ENCODE measurements around the gene NSMF.

Gene NSMF

DNA sequence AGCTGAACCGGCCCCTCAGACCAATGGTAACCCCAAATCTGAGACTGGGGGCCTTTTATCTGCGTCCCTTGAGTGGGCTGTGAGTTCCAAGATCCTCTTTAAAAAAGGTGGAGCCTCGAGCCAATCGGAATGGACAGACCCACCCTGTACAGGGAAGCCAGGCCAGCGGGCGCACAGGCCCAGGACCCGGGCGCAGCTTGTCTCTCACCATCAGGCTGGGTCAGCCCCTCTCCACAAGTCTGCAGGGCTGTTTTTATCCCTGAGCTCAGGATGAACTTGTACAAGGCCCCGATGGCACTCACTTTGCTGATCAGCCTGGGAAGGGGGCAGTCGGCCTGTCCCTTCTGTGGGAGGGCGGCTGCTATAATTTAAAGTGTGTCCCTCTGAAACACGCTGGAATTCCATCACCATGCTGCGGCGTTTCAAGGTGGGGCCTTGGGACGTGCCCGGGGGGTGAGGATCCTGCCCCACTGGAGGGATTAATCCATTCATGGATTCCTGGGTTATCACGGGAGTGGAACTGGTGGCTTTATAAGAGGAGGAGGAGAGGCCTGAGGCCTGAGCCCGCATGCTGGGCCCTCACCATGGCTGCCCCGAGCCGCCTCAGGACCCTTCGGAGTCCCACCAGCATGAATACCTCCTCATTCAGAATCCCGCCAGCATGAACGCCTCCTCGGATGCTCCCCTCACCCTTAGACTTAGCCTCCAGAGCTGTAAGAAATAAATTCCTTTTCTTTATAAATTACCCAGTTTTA lies 50.3 kb downstream of the NSMF start:
- no peak for DNase-seq

DNA sequence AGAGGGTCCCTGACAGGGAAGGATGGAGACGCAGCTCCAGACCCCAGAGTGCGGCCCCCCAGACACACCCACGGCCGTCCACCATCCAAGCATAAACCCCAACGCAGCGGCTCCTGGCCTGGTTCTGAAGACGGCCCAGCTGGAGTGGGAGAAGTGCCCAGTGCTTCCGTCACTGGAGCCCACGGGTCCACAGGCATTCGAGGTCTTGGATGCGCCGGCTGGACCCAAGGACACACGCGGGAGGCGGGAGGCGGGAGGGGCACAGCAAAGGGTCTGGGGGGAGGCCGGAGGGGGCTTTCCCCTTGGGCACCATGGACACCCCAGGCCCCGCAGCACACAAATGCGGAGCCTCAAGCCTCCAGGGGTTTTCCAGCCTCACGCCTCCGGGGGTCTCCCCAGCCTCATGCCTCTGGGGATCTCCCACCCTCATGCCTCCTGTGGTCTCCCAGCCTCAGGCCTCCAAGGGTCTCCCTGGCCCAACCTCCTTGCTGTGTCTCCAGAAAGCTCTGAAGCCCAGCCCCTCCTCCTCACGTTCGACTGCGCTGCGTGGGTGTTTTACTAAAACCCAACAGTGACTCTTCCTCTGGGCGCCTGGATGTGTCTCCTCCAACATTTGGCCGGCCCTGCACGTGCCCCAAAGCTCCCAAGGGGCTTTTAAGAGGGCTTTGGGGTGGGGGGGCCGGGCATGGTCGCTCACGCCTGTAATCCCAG lies 51.4 kb downstream of the NSMF start:
- no peak for DNase-seq

GRCh38 chr9:137406876-137407589 lies 52.1 kb downstream of the NSMF start:
- DNase-seq = peak; percentile 50

- no peak for DNase-seq
These were observed 52.9 kb downstream of the NSMF start for GRCh38 chr9:137406085-137406760.

GRCh38 chr9:137405677-137406081 lies 53.5 kb downstream of the NSMF start:
- no peak for DNase-seq

- no peak for DNase-seq
These were observed 54.1 kb downstream of the NSMF start for GRCh38 chr9:137404961-137405567.

- DNase-seq = no peak
These were observed 55.9 kb downstream of the NSMF start for GRCh38 chr9:137403269-137403668.

- DNase-seq = no peak
These were observed 56.4 kb downstream of the NSMF start for GRCh38 chr9:137402746-137403145.

- no peak for DNase-seq
These were observed 60.3 kb downstream of the NSMF start for GRCh38 chr9:137398561-137399468.

- DNase-seq = no peak
These were observed 61.3 kb downstream of the NSMF start for GRCh38 chr9:137397675-137398423.

All from NCI-H345 (cell line).